Activated CD4-positive, alpha-beta T cell treated with anti-CD3 and anti-CD28 coated beads, Interleukin-2, amount 50 U/mL, for 24 hours (primary cell): ENCODE measurements around the gene CCL16.
"Not testable (repeated sequence)": the region's sequence is repeated elsewhere in the genome, so short reads cannot be mapped to it uniquely, and the experiment has no call there.

Source experiments
- DNase-seq, 2 donors: peaks; one replicate each; pipeline ENCODE4 v3.0.0-alpha.2; 2020; ENCODE audit warnings: low read depth in 1 of 2, low spot score in 1 of 2

The CCL16 gene

GRCh38 chr17:35981246-35981645, at the start of gene CCL16:
TSS of gene CCL16 (minus strand) at chr17:35981497. CDS start at chr17:35981420, 77 bp downstream.
- DNase-seq: no peak

- DNase-seq: no peak
These were observed 49.7 kb upstream of the CCL16 start for GRCh38 chr17:36030956-36031355.

GRCh38 chr17:36027761-36028160, 46.5 kb upstream of the CCL16 start:
- no peak for DNase-seq

GRCh38 chr17:36024106-36024869, 43.0 kb upstream of the CCL16 start:
- DNase-seq: no peak

- DNase-seq: no peak
These were observed 38.1 kb upstream of the CCL16 start for GRCh38 chr17:36019423-36019822.

- no peak for DNase-seq
These were observed 36.5 kb upstream of the CCL16 start, which contains the start of gene CCL23 for GRCh38 chr17:36017799-36018198. TSS of gene CCL23 (minus strand) at chr17:36017972. CDS start at chr17:36017897, 75 bp downstream.

- DNase-seq: no peak
These were observed 35.3 kb upstream of the CCL16 start for GRCh38 chr17:36016555-36016954.

- DNase-seq: not testable (repeated sequence)
These were observed 34.6 kb upstream of the CCL16 start for GRCh38 chr17:36015895-36016294.

- no peak for DNase-seq
These were observed 33.6 kb upstream of the CCL16 start for GRCh38 chr17:36014946-36015345.

- no peak for DNase-seq
These were observed 29.9 kb upstream of the CCL16 start for GRCh38 chr17:36011201-36011600.

- DNase-seq: no peak
These were observed 27.8 kb upstream of the CCL16 start for GRCh38 chr17:36008998-36009665.

- no peak for DNase-seq
These were observed 23.4 kb upstream of the CCL16 start for GRCh38 chr17:36004594-36005108.

GRCh38 chr17:36002631-36003030, 21.3 kb upstream of the CCL16 start:
- DNase-seq: no peak

- no peak for DNase-seq
These were observed 20.7 kb upstream of the CCL16 start for GRCh38 chr17:36001862-36002603.

GRCh38 chr17:36001110-36001771, 19.9 kb upstream of the CCL16 start, which contains the start of gene CCL15:
TSS of gene CCL15 (minus strand) at chr17:36001553. CDS start at chr17:36001492, 61 bp downstream.
- no peak for DNase-seq

- DNase-seq: no peak
These were observed 19.4 kb upstream of the CCL16 start for GRCh38 chr17:36000732-36001109.

GRCh38 chr17:35998756-35999155, 17.5 kb upstream of the CCL16 start:
- no peak for DNase-seq

- DNase-seq: no peak
These were observed 16.8 kb upstream of the CCL16 start for GRCh38 chr17:35998018-35998545.

- DNase-seq: not testable (repeated sequence)
These were observed 14.0 kb upstream of the CCL16 start for GRCh38 chr17:35995346-35995745.

GRCh38 chr17:35991075-35991474, 9.8 kb upstream of the CCL16 start:
- DNase-seq: no peak

- DNase-seq: no peak
These were observed 6.9 kb upstream of the CCL16 start for GRCh38 chr17:35988164-35988563.
